NT2/D1 (cell line): ENCODE results near the gene ABI3BP.

Experiments
- DNase-seq: peaks from one replicate; pipeline ENCODE4 v3.0.0-alpha.2; 2011; ENCODE audit warnings: low read depth, low spot score
- H3K27me3 ChIP-seq: 2 replicates; pipeline ENCODE4 v1.6.0; 2011; ENCODE audit warnings: mild to moderate bottlenecking; ENCODE audit not compliant: insufficient read length, insufficient read depth
- H3K36me3 ChIP-seq: 2 replicates; pipeline ENCODE4 v1.6.1; 2011; ENCODE audit warnings: mild to moderate bottlenecking, low read length, mixed read lengths; ENCODE audit not compliant: insufficient read depth, insufficient read length
- H3K4me1 ChIP-seq: 2 replicates; pipeline ENCODE4 v1.5.1; 2011; ENCODE audit not compliant: insufficient read depth, insufficient read length
- H3K4me3 ChIP-seq: 2 replicates; pipeline ENCODE4 v1.5.1; 2011; ENCODE audit warnings: low read depth; ENCODE audit not compliant: insufficient read length
- H3K9ac ChIP-seq: 2 replicates; pipeline ENCODE4 v1.6.0; 2011; ENCODE audit warnings: low read depth; ENCODE audit not compliant: insufficient read length
- H3K9me3 ChIP-seq: 2 replicates; pipeline ENCODE4 v1.5.1; 2011; ENCODE audit warnings: mild to moderate bottlenecking, low read length; ENCODE audit not compliant: insufficient read depth
- SUZ12 ChIP-seq: IDR thresholded peaks from 2 replicates; pipeline ENCODE4 v1.6.1; 2011; ENCODE audit not compliant: insufficient read length, insufficient read depth; ENCODE audit errors: extremely low read depth
- YY1 ChIP-seq: IDR thresholded peaks from 2 replicates; pipeline ENCODE4 v1.6.1; 2011; ENCODE audit not compliant: insufficient read length, insufficient read depth
- ZNF274 ChIP-seq: IDR thresholded peaks from 2 replicates; pipeline ENCODE4 v1.6.1; 2011; ENCODE audit warnings: mild to moderate bottlenecking, low read depth, low read length

The ABI3BP gene

GRCh38 chr3:100715176-100715575 lies 278.0 kb downstream of the ABI3BP start:
- H3K36me3 ChIP-seq, result peaks cover 57% of the 10 kb centered on the region
- DNase-seq, result no peak
- H3K9me3 ChIP-seq, result no peaks in the 10 kb centered on the region
- no peaks in the 10 kb centered on the region for H3K27me3 ChIP-seq
- H3K9ac ChIP-seq, result no peak overlapping the region
- no peak overlapping the region for H3K4me3 ChIP-seq
- no peaks in the 10 kb centered on the region for H3K4me1 ChIP-seq
- TF ChIP-seq ZNF274 (no peak), SUZ12 (no peak), YY1 (no peak)

GRCh38 chr3:100710261-100710968 lies 282.8 kb downstream of the ABI3BP start:
- peaks cover 7% of the 10 kb centered on the region; the same call in 1 of the 2 replicates for H3K9me3 ChIP-seq
- H3K4me3 ChIP-seq, result peak overlapping the region; percentile 81
- H3K27me3 ChIP-seq, result no peaks in the 10 kb centered on the region
- H3K9ac ChIP-seq, result peak overlapping the region; percentile 84
- peaks cover 32% of the 10 kb centered on the region for H3K36me3 ChIP-seq
- TF ChIP-seq SUZ12 (no peak), ZNF274 (no peak), YY1 (no peak)
- no peaks in the 10 kb centered on the region for H3K4me1 ChIP-seq
- no peak for DNase-seq

GRCh38 chr3:100709842-100710260 lies 283.4 kb downstream of the ABI3BP start:
- Histone ChIP-seq H3K36me3 (peaks cover 27% of the 10 kb centered on the region), H3K27me3 (no peaks in the 10 kb centered on the region), H3K9ac (peak overlapping the region; percentile 89), H3K9me3 (peaks cover 7% of the 10 kb centered on the region; the same call in 1 of the 2 replicates), H3K4me3 (peak overlapping the region; percentile 81), H3K4me1 (no peaks in the 10 kb centered on the region)
- TF ChIP-seq ZNF274 (no peak), SUZ12 (no peak), YY1 (no peak)
- DNase-seq, result no peak

GRCh38 chr3:100708989-100709841 lies 284.0 kb downstream of the ABI3BP start, which contains the start of gene TFG:
Gene TFG (plus strand): TSS chr3:100709494. CDS start chr3:100713686, 4,192 bp downstream.
- H3K27me3 ChIP-seq, result no peaks in the 10 kb centered on the region
- H3K9ac ChIP-seq, result peak within 1 kb of the TSS; percentile 89
- TF ChIP-seq YY1 (no peak), SUZ12 (no peak), ZNF274 (no peak)
- no peaks in the 10 kb centered on the region for H3K4me1 ChIP-seq
- peak within 1 kb of the TSS; percentile 81 for H3K4me3 ChIP-seq
- peaks cover 21% of the 10 kb centered on the region for H3K36me3 ChIP-seq
- peak; percentile 98 for DNase-seq
- peaks cover 7% of the 10 kb centered on the region; the same call in 1 of the 2 replicates for H3K9me3 ChIP-seq

GRCh38 chr3:100708644-100708988 lies 284.6 kb downstream of the ABI3BP start:
- Histone ChIP-seq H3K36me3 (peaks cover 15% of the 10 kb centered on the region), H3K4me3 (peak overlapping the region; percentile 81), H3K27me3 (no peaks in the 10 kb centered on the region), H3K4me1 (no peaks in the 10 kb centered on the region), H3K9me3 (peaks cover 7% of the 10 kb centered on the region; the same call in 1 of the 2 replicates), H3K9ac (no peak overlapping the region)
- DNase-seq, result no peak
- no peak for TF ChIP-seq YY1
- TF ChIP-seq ZNF274, result no peak
- no peak for TF ChIP-seq SUZ12

- DNase-seq, result no peak
- H3K4me3 ChIP-seq, result no peak overlapping the region
Measured at GRCh38 chr3:100706365-100706764, 286.9 kb downstream of the ABI3BP start.

GRCh38 chr3:100703865-100704264 lies 289.4 kb downstream of the ABI3BP start:
- H3K36me3 ChIP-seq, result no peaks in the 10 kb centered on the region
- no peak overlapping the region for H3K9ac ChIP-seq
- no peaks in the 10 kb centered on the region for H3K27me3 ChIP-seq
- H3K4me1 ChIP-seq, result no peaks in the 10 kb centered on the region
- H3K9me3 ChIP-seq, result peaks cover 7% of the 10 kb centered on the region; the same call in 1 of the 2 replicates
- no peak for DNase-seq
- H3K4me3 ChIP-seq, result no peak overlapping the region
- TF ChIP-seq ZNF274 (no peak), YY1 (no peak), SUZ12 (no peak)

More at GRCh38 chr3:100706365-100706764, 286.9 kb downstream of the ABI3BP start:
- no peak for TF ChIP-seq ZNF274
- no peak for TF ChIP-seq SUZ12
- no peak for TF ChIP-seq YY1
- no peaks in the 10 kb centered on the region for H3K4me1 ChIP-seq
- H3K9ac ChIP-seq, result no peak overlapping the region
- no peaks in the 10 kb centered on the region for H3K27me3 ChIP-seq
- H3K9me3 ChIP-seq, result peaks cover 7% of the 10 kb centered on the region; the same call in 1 of the 2 replicates
- peaks cover 5% of the 10 kb centered on the region for H3K36me3 ChIP-seq
